Stimulated activated CD8-positive, alpha-beta memory T cell treated with anti-CD3 and anti-CD28 coated beads, Interleukin-7, amount 100 ng/mL, for 24 hours (primary cell): Measurements from ENCODE around the gene APBA2.
"Not testable (repeated sequence)": the region's sequence is repeated elsewhere in the genome, so short reads cannot be mapped to it uniquely, and the experiment has no call there.

Experiments
- DNase-seq: peaks from one replicate; pipeline ENCODE4 v3.0.0-alpha.2; 2020; ENCODE audit warnings: low read depth

Gene APBA2

DNA sequence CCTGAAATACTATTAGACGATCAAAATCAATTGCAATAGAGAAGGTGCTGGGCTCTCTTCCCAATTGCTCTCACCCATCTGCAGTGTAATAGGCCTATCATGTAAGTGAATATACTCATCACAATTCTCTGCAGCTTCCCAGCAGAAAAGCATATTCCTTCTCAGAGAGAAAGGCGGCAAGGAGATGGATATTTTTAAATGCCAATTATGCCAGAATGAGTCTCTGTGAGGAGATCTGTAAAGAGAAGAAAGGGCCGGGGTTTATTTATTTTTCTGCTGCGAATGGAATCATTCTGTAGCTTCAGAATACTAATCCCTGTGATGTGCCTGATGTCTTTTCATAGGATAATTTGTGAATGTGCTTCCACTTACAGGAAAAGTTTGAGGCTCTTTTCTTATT is 112.0 kb downstream of the APBA2 start:
- DNase-seq: no peak

DNA sequence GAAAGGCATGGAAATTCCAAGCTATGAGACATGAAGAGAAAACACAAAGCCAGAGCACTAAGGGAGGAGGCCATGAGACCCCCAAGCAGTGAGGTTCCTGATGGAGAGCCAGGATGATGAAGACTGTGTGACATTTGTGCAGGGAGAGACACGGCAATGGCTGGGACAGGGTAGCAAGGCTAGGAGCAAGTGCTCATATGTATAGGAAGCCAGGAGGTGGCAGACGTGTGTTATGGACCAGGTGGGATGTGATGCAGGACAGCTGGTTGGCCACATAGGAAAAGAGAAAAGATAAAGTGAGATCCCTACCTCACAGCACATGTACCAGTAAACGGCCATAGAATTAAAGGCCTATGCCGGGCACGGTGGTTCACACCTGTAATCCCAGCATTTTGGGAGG is 112.7 kb downstream of the APBA2 start:
- no peak for DNase-seq

DNA sequence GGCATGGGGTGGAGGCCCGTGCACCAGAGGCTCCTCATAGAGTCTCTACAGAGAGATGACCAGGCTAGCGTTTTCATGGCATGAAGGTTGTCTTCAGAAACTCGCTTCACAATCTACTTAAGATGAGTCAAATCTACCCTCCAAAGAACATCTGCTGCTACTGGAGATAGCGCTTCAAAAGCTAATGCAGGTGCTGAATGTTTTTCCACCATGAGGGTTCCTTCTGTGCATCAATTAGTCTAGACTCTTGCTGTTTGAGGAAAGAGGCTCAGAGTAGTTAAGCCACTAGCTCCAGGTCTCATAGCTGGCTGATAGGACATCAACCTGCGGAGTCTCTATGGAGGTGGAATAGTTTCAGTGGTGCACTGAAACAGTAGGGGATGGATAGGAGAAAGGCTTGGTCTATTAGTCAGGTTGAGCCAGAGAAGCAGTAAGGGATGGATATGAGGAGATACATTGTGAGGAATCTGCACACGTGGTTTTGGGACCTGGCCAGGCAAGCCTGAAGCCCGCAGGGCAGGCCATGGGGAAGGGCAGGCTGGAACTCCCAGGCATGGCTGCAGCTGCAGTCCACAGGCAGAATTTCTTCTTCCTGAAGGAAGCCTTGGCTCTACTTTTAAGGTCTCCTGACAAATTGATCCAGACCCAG is 117.5 kb downstream of the APBA2 start:
- DNase-seq: no peak

DNA sequence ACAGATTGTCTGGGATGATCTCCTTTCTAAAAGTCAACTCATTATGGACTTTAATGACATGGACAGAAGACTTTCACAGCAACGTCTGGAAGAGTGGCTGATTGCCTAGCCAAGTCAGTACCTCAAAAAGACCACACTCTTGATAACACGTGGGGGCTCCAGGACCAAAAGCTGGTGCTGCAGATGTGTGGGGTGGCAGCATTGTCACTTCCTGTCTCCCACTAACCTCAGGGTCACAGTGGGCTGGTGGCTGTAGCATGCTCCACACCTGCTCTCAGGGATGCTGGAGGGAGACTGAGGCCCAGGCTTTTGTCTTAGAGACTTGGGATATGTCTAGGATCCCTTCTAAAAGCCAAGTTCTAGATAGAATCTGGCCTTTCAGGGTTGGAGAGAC is 118.1 kb downstream of the APBA2 start:
- DNase-seq: no peak

DNA sequence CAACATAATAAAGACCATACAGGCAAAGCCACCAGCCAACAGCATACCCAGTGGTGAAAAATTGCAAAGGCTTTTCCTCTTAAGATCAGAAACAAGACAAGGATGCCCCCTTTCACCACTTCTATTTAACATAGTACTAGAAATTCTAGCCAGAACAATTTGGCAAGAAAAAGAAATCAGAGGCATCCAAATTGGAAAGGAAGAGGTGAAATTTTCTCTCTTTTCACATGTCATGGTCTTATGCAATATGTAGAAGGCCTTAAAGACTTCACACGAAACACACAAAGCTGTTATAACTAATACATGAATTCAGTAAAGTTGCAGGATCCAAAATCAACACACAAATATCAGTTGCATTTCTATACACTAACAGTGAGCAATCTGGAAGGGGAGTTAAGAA is 120.2 kb downstream of the APBA2 start:
- DNase-seq: no peak

DNA sequence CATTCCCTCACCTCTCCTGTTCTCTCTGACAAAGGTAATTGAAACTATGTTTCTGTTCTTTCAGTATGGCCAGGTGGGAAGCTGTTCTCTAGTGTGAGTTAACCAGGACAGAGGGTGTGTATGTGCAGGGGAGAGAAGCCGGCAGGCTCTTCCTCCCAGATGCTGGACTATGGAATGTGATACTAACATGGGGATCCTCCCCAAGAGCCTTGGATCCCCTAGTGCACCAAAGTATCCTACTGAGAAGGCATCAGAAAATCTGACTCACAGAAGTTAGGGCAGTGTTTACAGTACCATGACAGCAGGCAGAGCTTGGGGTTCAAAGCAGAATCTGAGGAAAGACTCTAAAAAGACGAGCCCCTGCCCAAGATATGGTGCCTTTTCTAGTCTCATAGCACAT is 123.1 kb downstream of the APBA2 start:
- DNase-seq: no peak

DNA sequence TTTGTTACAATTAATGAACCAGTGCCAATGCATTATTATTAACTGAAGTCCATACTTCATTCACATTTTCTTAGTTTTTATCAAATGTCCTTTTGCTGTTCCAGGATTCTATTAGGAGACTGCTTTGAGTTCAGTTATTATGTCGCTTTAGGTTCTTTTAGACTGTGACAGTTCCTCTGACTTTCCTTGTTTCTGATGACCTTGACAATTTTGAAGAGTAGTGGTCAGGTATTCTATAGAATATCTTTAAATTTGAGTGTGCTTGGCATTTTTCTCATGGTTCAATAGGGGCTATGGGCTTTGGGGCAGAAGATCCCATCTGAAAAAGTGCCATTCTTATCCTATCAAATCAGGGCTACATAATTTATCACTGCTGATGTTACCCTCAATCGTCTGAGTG is 126.3 kb downstream of the APBA2 start:
- DNase-seq: no peak

GRCh38 chr15:29014493-29014892 is 128.7 kb downstream of the APBA2 start:
- DNase-seq: no peak

- DNase-seq: no peak
Observed at GRCh38 chr15:29016518-29016917, 130.7 kb downstream of the APBA2 start.

DNA sequence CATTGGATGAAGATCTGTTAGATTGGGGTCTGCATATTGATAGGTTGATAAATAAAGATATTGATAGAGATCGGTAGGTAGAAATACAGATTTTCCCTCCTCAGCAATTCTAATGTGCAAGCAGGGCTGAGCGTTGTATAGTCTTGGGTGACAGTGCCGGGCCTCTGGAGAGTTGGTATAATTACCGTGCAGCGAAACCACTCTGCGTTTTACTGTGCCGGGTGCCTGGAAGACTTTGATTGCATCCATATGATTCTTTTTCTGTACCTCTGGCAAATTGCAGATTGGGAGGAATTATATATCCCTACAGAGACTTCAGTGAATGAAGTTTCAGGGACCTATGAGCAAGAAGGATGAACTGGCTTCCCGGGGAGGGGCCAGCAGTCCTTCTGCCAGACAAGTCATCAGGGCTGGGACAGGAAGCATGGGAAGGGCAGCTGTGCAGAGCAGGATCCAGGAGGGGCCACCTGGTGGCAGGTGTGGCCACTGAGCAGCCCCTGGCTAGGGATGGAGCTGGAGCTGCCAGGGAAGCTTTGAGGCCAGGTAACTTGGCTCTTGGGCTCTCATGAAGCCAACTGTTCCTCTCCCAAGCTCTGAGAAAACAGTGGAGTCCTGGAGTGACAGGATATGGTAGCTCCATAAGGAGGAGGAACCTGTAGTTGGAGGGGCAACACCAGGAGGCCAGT is 132.5 kb downstream of the APBA2 start:
- no peak for DNase-seq

- no peak for DNase-seq
Observed at GRCh38 chr15:29018995-29019976, 133.5 kb downstream of the APBA2 start.

GRCh38 chr15:29021857-29022256 is 136.1 kb downstream of the APBA2 start:
- no peak for DNase-seq

DNA sequence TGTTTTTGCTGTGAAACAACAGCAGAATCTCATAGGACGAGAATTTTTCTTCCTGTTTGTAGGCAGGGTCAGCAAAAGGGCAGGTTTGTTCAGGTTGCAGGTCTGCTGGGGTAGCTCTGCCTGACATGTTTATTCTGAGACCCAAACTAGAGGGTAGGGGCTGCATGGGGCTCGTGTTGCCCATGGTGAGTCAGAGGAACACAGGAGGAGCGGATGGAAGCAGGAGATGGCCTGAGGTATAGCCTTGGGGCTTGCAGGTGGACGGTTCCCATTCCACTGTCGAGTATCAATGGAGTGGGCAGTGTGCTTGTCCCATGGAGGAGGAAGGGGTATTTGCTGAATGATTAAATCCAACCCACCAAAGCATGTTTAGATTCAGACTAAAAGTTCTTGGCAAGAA is 138.9 kb downstream of the APBA2 start:
- DNase-seq: no peak

DNA sequence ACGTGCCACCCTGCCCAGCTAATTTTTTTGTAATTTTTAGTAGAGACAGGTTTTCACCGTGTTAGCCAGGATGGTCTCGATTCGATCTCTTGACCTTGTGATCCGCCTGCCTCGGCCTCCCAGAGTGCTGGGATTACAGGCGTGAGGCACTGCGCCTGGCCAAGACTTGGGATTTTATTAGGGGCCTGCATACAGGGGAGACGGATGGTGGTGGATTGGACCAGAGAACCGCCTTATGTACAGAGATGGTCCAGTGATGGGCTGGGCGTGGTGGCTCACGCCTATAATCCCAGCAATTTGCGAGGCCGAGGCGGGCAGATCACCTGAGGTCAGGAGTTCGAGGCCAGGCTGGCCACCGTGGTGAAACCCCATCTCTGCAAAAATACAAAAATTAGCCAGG is 139.6 kb downstream of the APBA2 start:
- DNase-seq: not testable (repeated sequence)

DNA sequence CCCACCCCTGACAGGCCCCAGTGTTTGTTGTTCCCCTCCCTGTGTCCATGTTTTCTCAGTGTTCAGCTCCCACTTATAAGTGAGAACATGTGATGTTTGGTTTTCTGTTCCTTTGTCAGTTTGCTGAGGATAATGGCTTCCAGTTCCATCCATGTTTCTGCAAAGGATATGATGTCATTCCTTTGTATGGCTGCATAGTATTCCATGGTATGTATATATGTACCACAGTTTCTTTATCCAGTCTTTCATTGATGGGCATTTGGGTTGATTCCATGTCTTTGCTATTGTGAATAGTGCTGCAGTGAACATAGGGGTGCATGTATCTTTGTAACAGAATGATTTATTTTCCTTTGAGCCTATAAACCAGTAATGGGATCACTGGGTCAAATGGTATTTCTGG is 142.4 kb downstream of the APBA2 start:
- not testable (repeated sequence) for DNase-seq

DNA sequence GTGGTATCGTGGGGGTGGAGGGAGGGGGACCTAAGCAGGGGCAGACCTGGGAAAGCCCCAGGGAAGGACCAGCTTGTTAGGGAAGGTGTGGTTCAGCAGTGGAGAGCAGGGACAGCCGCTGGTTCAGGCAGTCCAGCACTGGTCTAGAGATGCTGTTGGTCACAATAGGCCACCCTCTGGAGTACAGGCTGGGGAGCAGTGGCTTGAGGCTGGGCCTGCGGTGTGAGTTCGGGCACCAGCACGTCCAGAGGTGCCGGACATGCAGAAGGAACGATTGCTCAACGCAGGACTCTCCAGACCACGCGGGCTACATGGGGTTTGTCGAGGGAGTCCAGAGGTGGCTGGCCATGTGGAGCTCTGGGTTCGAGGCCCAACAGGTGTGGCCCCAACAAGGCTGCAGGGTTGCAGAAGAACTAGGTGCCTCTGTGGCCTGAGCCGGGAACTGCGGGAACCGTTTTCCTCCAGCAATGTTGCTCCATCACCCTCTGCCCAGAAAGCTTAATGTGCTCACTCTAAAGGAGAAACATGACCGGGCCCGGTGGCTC is 143.9 kb downstream of the APBA2 start:
- no peak for DNase-seq

DNA sequence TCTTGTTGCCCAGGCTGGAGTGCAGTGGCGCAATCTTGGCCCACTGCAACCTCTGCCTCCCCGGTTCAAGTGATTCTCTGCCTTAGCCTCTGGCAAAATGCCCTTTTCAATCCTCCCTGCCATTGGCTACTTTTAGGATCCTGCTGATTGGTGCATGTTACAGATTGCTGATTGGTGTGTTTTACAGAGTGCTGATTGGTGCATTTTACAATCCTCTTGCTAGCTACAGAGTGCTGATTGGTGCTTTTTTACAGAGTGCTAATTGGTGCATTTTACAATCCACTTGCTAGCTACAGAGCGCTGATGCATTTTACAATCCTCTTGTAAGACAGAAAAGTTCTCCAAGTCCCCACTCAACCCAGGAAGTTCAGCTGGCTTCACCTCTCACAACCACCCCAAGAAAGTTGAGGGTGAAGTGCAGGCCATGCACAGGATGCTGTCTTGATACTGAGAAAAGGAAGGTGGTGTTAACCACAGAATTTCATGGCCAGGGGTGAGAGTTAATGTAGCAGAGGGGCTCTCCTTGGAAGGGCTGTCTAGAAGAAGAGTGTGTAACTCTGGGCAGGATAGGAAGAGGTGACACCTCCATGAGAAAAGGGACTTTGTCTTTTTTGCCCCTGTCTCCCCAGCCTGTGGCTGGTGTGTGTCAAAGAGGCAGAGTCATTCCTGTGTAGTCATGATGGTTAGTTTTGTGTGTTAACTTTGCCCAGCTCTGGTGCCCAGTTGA is 145.9 kb downstream of the APBA2 start:
- no peak for DNase-seq

DNA sequence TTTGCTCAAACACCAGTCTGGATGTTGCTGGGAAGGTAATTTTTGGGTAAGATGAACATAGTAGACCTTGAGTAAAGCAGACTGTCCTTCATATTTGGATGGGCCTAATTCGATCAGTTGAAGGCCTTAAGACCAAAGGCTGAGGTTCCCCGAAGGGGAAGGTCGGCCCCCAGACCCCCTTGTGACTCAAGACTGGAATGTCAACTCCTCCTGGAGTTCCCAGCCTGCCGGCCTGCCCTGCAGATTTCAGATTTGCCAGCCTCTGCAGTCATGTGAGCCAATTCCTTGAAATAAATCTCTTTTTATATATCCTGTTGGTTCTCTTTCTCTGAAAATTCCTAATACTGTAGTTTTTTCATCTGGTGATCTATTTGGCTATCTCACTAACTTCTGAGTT is 146.5 kb downstream of the APBA2 start:
- no peak for DNase-seq

DNA sequence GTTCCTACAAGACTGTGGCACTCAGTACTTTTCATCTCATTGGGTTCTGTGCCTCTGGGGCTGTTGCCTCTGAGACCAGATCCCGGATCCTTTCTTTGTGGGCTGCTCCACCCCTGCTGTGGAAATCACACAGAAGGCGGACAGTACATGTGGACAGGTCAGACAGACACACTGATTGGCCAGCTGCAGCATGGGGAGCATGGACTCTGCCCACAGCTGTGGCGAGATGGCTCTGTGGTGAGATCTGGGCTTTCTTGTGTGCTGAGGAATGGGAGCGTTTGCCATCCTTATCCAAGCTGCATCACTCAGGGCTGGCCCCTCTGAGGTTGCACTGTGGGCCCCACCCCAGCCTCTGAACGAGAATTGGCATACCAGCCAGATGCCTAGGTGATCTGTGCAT is 147.0 kb downstream of the APBA2 start:
- DNase-seq: no peak

DNA sequence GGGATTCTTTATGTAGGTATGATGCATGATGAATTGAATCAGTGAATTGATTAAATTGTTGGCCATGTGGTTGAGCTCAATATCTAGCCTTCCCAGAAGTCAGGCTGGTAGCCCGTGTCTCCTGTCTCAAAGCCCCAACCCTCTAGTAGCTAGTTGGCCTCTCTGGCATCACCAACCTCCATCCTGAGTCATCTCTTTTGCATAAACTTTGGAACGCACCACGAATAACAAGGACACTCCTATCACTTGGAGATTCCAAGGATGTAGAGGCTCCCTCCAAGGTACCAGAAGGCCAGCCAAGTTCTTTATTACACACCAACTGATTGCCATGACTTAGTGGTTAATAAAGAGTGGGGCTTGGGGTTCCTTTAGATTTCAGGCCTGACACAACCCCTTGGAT is 148.4 kb downstream of the APBA2 start:
- no peak for DNase-seq

DNA sequence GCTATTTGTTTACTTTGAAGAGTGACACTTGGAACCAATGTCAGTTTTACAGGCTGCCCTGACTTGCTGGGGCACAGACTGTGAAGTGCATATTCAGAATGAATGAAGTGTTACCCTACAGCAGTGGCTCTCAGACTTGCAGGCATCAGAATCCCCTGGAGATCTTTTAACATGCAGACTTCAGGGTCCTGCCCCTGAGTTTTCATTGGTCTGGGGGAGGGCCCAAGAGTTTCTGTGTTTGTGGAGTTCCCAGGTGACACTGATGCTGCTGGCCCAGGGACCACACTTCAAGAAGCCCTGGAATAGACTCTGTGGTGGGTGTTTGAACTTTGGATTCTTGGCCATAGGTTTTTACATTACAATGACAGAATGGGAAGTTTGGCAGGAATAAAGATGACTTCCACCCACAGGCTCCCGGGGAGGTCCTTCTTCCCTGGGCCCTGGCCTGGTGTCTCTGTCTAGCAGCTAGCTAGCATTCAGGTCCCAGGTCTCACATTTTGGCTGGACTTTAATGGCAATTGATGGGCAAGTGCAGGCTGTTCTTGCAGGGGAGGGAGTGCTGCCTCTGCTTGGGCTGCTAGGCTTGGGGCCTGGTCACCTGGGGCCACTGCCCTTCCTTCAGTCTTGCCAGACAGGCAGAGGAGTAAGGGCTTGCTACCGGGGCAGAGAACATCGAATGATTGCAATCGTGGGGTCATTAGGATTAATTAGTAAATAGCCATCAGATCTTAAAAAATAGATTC is 149.0 kb downstream of the APBA2 start:
- DNase-seq: no peak
